CD4-positive, alpha-beta T cell (primary cell): ENCODE results near the gene TEKT5. TPM values are rescaled to one million over a fixed set of nuclear protein-coding genes. Genes with fewer than 3 reads are reported as not detected.

Experiments
- ATAC-seq: fragments of 200-7000 bp; cut with Tn5 transposase; one replicate; pipeline ENCODE4 v1.10.0; 2022; ENCODE audit warnings: mild to moderate bottlenecking; ENCODE audit not compliant: poor library complexity
- CTCF ChIA-PET: fragments of 350-600 bp; sonication (Branson Sonifier 250); formaldehyde crosslinking; loops from one replicate; lab custom pipeline; 2021; ENCODE audit warnings: antibody characterized with exemption, inconsistent platforms; lab: Charles Lee
- POLR2A ChIA-PET: fragments of 350-600 bp; sonication (Branson Sonifier 250); formaldehyde crosslinking; loops from one replicate; lab custom pipeline; 2021; ENCODE audit warnings: antibody characterized with exemption, inconsistent platforms; lab: Charles Lee
- DNase-seq, 14 experiments: peaks; one replicate each; pipeline ENCODE4 v3.0.0-alpha.2; 2013 to 2020; ENCODE audit warnings: mixed read lengths in 2 of 14
- H3K27ac ChIP-seq, 2 donors: one replicate each; pipeline versions ENCODE4 v1.5.1 to v1.7.0; 2013; ENCODE audit warnings: low read length in 2 of 2, low read depth in 1 of 2, mild to moderate bottlenecking in 1 of 2
- H3K27me3 ChIP-seq, 2 experiments: 1 replicate in 1 of 2; 2 replicates in 1 of 2; pipeline versions ENCODE4 v1.6.1 to v1.7.0; 2013; ENCODE audit warnings: low read length in 2 of 2, control low read depth in 1 of 2, mild to moderate bottlenecking in 1 of 2, moderate library complexity in 1 of 2; ENCODE audit not compliant: insufficient read depth in 2 of 2, control insufficient read depth in 1 of 2
- H3K36me3 ChIP-seq: one replicate; pipeline ENCODE4 v1.6.1; 2013; ENCODE audit warnings: low read length, control low read depth; ENCODE audit not compliant: insufficient read depth
- H3K4me1 ChIP-seq: one replicate; pipeline ENCODE4 v1.6.1; 2013; ENCODE audit warnings: low read length, control low read depth; ENCODE audit not compliant: insufficient read depth
- H3K4me3 ChIP-seq: one replicate; pipeline ENCODE4 v1.5.1; 2013; ENCODE audit warnings: mild to moderate bottlenecking, low read length, moderate library complexity
- H3K9me3 ChIP-seq, 2 experiments: 1 replicate in 1 of 2; 2 replicates in 1 of 2; pipeline versions ENCODE4 v1.6.1 to v1.7.0; 2013; ENCODE audit warnings: low read length in 2 of 2, mild to moderate bottlenecking in 2 of 2, control low read depth in 1 of 2, moderate library complexity in 1 of 2; ENCODE audit not compliant: control insufficient read depth in 1 of 2, insufficient read depth in 1 of 2
- H3K27ac Mint-ChIP-seq: one replicate; pipeline ENCODE4 v1.8.0; 2020; ENCODE audit warnings: mixed read lengths
- H3K27me3 Mint-ChIP-seq: one replicate; pipeline ENCODE4 v1.8.0; 2021; ENCODE audit warnings: mixed read lengths
- H3K36me3 Mint-ChIP-seq: one replicate; pipeline ENCODE4 v1.8.0; 2021; ENCODE audit warnings: low read depth, mixed read lengths
- H3K4me1 Mint-ChIP-seq: one replicate; pipeline ENCODE4 v1.8.0; 2021; ENCODE audit warnings: low read depth, mixed read lengths
- H3K4me3 Mint-ChIP-seq: one replicate; pipeline ENCODE4 v1.8.0; 2020; ENCODE audit warnings: mild to moderate bottlenecking, mixed read lengths
- H3K9me3 Mint-ChIP-seq: one replicate; pipeline ENCODE4 v1.8.0; 2020; ENCODE audit warnings: mixed read lengths
- intact Hi-C, 2 experiments: fragments of 100-400 bp; cut with DNase I in 1 of 2; cut with micrococcal nuclease in 1 of 2; formaldehyde crosslinking; loops; one replicate each; pipeline versions ENCODE4 v1.15.1 to v1.9.0; 2023 to 2025; cut with DNase I, micrococcal nuclease
- total RNA-seq, 174 experiments: library from RNA in 2 of 174; stranded (reverse) in 2 of 174; gene quantifications; one replicate each; pipeline ENCODE4 v1.2.3 and lab custom pipeline; 2021 to 2026
- TF ChIP-seq, protein P1 (sequence below): fragments of 200-600 bp; IDR thresholded peaks from one replicate; pipeline ENCODE4 v1.8.0; 2022; ENCODE audit warnings: antibody characterized with exemption, mild to moderate bottlenecking

The TEKT5 gene
- total RNA-seq, 2 experiments from 2014 or later: not detected

DNA sequence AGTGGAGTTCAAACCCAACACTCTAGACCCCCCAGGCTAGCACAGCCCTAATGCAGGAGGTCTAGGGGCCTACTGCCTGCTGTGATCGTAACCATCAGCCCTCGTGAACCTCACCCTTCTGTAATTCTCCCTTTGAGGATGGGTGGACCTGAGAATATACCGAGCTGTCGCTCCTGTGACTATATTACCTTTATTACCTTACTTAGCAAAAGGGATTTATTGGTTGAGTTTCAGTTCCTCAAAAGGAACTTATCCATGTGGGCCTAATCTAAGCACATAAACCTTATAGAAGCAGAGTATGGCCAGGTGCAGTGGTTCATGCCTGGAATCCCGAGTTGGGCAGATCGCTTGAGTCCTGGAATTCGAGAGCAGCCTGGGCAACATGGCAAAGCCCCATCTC, 95.1 kb downstream of the TEKT5 start:
- ChIA-PET CTCF (no interaction called here), POLR2A (interaction anchor here (0.8 kb wide), 1 partner anchor 10 kb away, joined by 3 read pairs; no protein-coding TSS in a partner anchor)
- intact Hi-C loops: no loop called here
- Mint-ChIP-seq H3K36me3 (no peaks in the 10 kb centered on the region), H3K4me3 (no peak overlapping the region), H3K4me1 (no peaks in the 10 kb centered on the region), H3K27me3 (peaks cover 18% of the 10 kb centered on the region), H3K27ac (no peak overlapping the region), H3K9me3 (no peaks in the 10 kb centered on the region)
- H3K27ac ChIP-seq: no peak overlapping the region
- DNase-seq: no peak
- H3K27me3 ChIP-seq: peaks cover 0 to 5% of the 10 kb centered on the region in 2 experiments
- ATAC-seq: no peak
- no peaks in the 10 kb centered on the region for H3K36me3 ChIP-seq
- TF ChIP-seq, protein P1, sequence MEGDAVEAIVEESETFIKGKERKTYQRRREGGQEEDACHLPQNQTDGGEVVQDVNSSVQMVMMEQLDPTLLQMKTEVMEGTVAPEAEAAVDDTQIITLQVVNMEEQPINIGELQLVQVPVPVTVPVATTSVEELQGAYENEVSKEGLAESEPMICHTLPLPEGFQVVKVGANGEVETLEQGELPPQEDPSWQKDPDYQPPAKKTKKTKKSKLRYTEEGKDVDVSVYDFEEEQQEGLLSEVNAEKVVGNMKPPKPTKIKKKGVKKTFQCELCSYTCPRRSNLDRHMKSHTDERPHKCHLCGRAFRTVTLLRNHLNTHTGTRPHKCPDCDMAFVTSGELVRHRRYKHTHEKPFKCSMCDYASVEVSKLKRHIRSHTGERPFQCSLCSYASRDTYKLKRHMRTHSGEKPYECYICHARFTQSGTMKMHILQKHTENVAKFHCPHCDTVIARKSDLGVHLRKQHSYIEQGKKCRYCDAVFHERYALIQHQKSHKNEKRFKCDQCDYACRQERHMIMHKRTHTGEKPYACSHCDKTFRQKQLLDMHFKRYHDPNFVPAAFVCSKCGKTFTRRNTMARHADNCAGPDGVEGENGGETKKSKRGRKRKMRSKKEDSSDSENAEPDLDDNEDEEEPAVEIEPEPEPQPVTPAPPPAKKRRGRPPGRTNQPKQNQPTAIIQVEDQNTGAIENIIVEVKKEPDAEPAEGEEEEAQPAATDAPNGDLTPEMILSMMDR: no peak
- H3K9me3 ChIP-seq: peaks cover 0 to 5% of the 10 kb centered on the region in 2 experiments
- no peaks in the 10 kb centered on the region for H3K4me1 ChIP-seq
- no peak overlapping the region for H3K4me3 ChIP-seq

DNA sequence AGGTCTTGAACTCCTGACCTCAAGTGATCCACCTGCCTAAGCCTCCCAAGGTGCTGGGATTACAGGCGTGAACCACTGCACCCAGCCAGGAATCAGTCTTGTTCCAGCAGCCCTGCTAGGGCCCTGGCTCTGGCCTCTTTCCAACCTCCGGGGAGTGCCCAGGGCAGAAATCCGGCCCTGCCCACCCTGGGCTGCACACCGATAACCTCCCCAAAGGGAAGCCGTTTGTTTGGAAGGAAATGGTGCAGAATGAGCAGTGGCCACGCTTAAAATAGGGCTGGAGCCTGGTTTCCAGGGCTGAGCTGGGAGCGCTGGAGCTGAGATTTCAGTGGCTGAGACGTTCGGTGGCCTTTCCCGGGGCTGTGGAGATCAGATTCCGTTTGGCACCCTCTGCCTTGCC, 96.6 kb downstream of the TEKT5 start:
- Mint-ChIP-seq H3K27me3 (peaks cover 18% of the 10 kb centered on the region), H3K27ac (no peak overlapping the region), H3K36me3 (no peaks in the 10 kb centered on the region), H3K9me3 (no peaks in the 10 kb centered on the region), H3K4me3 (no peak overlapping the region), H3K4me1 (no peaks in the 10 kb centered on the region)
- POLR2A ChIA-PET: no interaction called here
- H3K36me3 ChIP-seq: no peaks in the 10 kb centered on the region
- intact Hi-C loops: no loop called here
- peaks cover 0 to 5% of the 10 kb centered on the region in 2 experiments for H3K27me3 ChIP-seq
- no peak overlapping the region for H3K4me3 ChIP-seq
- DNase-seq: no peak
- no peak overlapping the region for H3K27ac ChIP-seq
- CTCF ChIA-PET: no interaction called here
- H3K4me1 ChIP-seq: no peaks in the 10 kb centered on the region
- peaks cover 0 to 5% of the 10 kb centered on the region in 2 experiments for H3K9me3 ChIP-seq
- no peak for ATAC-seq
- TF ChIP-seq, protein P1: no peak

DNA sequence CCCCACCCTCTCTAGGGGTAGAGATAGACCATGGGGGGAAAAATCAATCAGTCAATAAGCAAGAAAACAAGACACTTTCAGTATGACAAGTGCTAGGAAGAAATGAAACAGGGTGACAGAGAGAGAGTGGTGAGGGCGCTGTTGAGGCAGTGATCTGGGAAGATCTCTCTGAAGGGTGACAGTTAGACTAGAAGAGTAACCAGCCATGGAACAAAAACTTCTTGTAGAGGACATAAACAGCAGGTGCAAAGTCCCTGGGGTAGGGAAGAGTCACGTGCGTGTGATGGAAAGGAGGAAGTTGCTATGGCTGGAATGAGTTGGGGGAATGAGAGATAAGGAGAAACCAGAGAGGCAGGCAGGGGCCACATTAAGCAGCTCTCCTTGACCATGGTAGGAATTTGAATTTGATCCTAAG, 97.5 kb downstream of the TEKT5 start:
- Histone ChIP-seq H3K4me3 (no peak overlapping the region), H3K27ac (no peak overlapping the region), H3K9me3 (peaks cover 0 to 5% of the 10 kb centered on the region in 2 experiments), H3K4me1 (no peaks in the 10 kb centered on the region), H3K27me3 (peaks cover 0 to 5% of the 10 kb centered on the region in 2 experiments), H3K36me3 (no peaks in the 10 kb centered on the region)
- no peak overlapping the region for H3K27ac Mint-ChIP-seq
- no peaks in the 10 kb centered on the region for H3K9me3 Mint-ChIP-seq
- H3K36me3 Mint-ChIP-seq: no peaks in the 10 kb centered on the region
- intact Hi-C loops: no loop called here
- no peak overlapping the region for H3K4me3 Mint-ChIP-seq
- no peak for ATAC-seq
- H3K4me1 Mint-ChIP-seq: no peaks in the 10 kb centered on the region
- CTCF ChIA-PET: no interaction called here
- DNase-seq: no peak
- POLR2A ChIA-PET: no interaction called here
- H3K27me3 Mint-ChIP-seq: peaks cover 14% of the 10 kb centered on the region
- TF ChIP-seq, protein P1: no peak
